H1 (cell line): ENCODE data around the gene BEAN1.

Source experiments
- ATF3 ChIP-seq: IDR thresholded peaks from 2 replicates; pipeline ENCODE4 v1.6.1; 2011; ENCODE audit warnings: low read depth, mild to moderate bottlenecking, low read length; ENCODE audit not compliant: insufficient read depth
- BCL11A ChIP-seq, 2 experiments: IDR thresholded peaks; one replicate each; pipeline ENCODE4 v1.6.1; 2011; ENCODE audit warnings: low read depth in 2 of 2, low read length in 2 of 2, mild to moderate bottlenecking in 2 of 2
- BRCA1 ChIP-seq: IDR thresholded peaks from 2 replicates; pipeline ENCODE4 v1.6.1; 2012; ENCODE audit warnings: low read depth, low read length, improper control_type of control experiment
- EGR1 ChIP-seq: IDR thresholded peaks from 2 replicates; pipeline ENCODE4 v1.6.1; 2011; ENCODE audit warnings: low read depth, low read length, borderline replicate concordance
- EP300 ChIP-seq, 2 experiments: IDR thresholded peaks; 1 replicate in 1 of 2; 2 replicates in 1 of 2; pipeline ENCODE4 v1.6.1; 2011 to 2012; ENCODE audit warnings: low read depth in 2 of 2, low read length in 2 of 2, mild to moderate bottlenecking in 2 of 2, borderline replicate concordance in 1 of 2, inconsistent platforms in 1 of 2, moderate library complexity in 1 of 2
- HDAC2 ChIP-seq, 2 experiments: fragments of 300-600 bp in 1 of 2; sonication (generic) in 1 of 2; IDR thresholded peaks; 2 replicates each; pipeline ENCODE4 v1.6.1; 2011 to 2012; ENCODE audit warnings: low read depth in 2 of 2, low read length in 2 of 2, mild to moderate bottlenecking in 2 of 2, moderate library complexity in 2 of 2, borderline replicate concordance in 1 of 2, inconsistent platforms in 1 of 2
- JUN ChIP-seq: IDR thresholded peaks from 2 replicates; pipeline ENCODE4 v1.6.1; 2011; ENCODE audit warnings: low read depth, mild to moderate bottlenecking, improper control_type of control experiment, low read length
- MAX ChIP-seq: IDR thresholded peaks from 2 replicates; pipeline ENCODE4 v1.6.1; 2012; ENCODE audit warnings: inconsistent platforms
- POLR2A ChIP-seq, 2 experiments: IDR thresholded peaks; 1 replicate in 1 of 2; 2 replicates in 1 of 2; pipeline ENCODE4 v1.6.1; 2011; ENCODE audit warnings: low read depth in 2 of 2, low read length in 2 of 2, mild to moderate bottlenecking in 2 of 2; ENCODE audit errors: control extremely low read depth in 1 of 2
- POLR2AphosphoS5 ChIP-seq: IDR thresholded peaks from 2 replicates; pipeline ENCODE4 v1.6.1; 2011; ENCODE audit warnings: low read depth, low read length
- POU5F1 ChIP-seq: IDR thresholded peaks from 2 replicates; pipeline ENCODE4 v1.6.1; 2011; ENCODE audit warnings: low read depth, mild to moderate bottlenecking, low read length, moderate library complexity
- YY1 ChIP-seq: IDR thresholded peaks from 2 replicates; pipeline ENCODE4 v1.6.1; 2011; ENCODE audit warnings: low read depth, mild to moderate bottlenecking, low read length
- ZNF274 ChIP-seq: IDR thresholded peaks from 2 replicates; pipeline ENCODE4 v1.7.0; 2012; ENCODE audit warnings: low read length, borderline replicate concordance; ENCODE audit errors: extremely low read depth
- TF ChIP-seq, protein P1 (sequence below), 3 experiments: IDR thresholded peaks; 1 replicate in 2 of 3; 2 replicates in 1 of 3; pipeline versions ENCODE4 v1.5.1 to v1.6.1; 2011; ENCODE audit warnings: low read length in 3 of 3, mild to moderate bottlenecking in 3 of 3, inconsistent platforms in 2 of 3, low read depth in 1 of 3, moderate library complexity in 1 of 3; ENCODE audit not compliant: insufficient read depth in 1 of 3; ENCODE audit errors: control extremely low read depth in 1 of 3

- no peak for TF ChIP-seq HDAC2 (IDR thresholded peaks at IDR 0.05; ENCODE audit: borderline replicate concordance in 1 of 2, low read depth in 2 of 2, low read length in 2 of 2)
- TF ChIP-seq YY1 = no peak
- TF ChIP-seq ATF3 = no peak
- TF ChIP-seq JUN = no peak
- TF ChIP-seq EP300 (IDR thresholded peaks at IDR 0.05; ENCODE audit: borderline replicate concordance in 1 of 2, low read depth in 2 of 2, low read length in 2 of 2) = no peak
- TF ChIP-seq POLR2A (IDR thresholded peaks at IDR 0.05; ENCODE audit: control extremely low read depth in 1 of 2, low read depth in 2 of 2, low read length in 2 of 2) = no peak
- TF ChIP-seq, protein P1, sequence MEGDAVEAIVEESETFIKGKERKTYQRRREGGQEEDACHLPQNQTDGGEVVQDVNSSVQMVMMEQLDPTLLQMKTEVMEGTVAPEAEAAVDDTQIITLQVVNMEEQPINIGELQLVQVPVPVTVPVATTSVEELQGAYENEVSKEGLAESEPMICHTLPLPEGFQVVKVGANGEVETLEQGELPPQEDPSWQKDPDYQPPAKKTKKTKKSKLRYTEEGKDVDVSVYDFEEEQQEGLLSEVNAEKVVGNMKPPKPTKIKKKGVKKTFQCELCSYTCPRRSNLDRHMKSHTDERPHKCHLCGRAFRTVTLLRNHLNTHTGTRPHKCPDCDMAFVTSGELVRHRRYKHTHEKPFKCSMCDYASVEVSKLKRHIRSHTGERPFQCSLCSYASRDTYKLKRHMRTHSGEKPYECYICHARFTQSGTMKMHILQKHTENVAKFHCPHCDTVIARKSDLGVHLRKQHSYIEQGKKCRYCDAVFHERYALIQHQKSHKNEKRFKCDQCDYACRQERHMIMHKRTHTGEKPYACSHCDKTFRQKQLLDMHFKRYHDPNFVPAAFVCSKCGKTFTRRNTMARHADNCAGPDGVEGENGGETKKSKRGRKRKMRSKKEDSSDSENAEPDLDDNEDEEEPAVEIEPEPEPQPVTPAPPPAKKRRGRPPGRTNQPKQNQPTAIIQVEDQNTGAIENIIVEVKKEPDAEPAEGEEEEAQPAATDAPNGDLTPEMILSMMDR (IDR thresholded peaks at IDR 0.05; ENCODE audit: control extremely low read depth in 1 of 3, insufficient read depth in 1 of 3, low read depth in 1 of 3, low read length in 3 of 3) = no peak
- no peak for TF ChIP-seq ZNF274
- TF ChIP-seq POLR2AphosphoS5 = no peak
- no peak for TF ChIP-seq EGR1
- TF ChIP-seq BCL11A (IDR thresholded peaks at IDR 0.05; ENCODE audit: low read depth in 2 of 2, low read length in 2 of 2) = no peak
- TF ChIP-seq BRCA1 = no peak
- peak; percentile 30; the same call in 1 of the 2 replicates for TF ChIP-seq MAX
- TF ChIP-seq POU5F1 = no peak
Measured at GRCh38 chr16:66434619-66435430, 7.7 kb downstream of the BEAN1 start.
